GM19240 (cell line): Measurements from ENCODE around the gene ISLR.

Experiments used
- DNase-seq: peaks from one replicate; pipeline ENCODE4 v3.0.0; 2011; ENCODE audit warnings: low spot score; ENCODE audit not compliant: insufficient read length

The ISLR gene

GRCh38 chr15:74192751-74193150, 19.2 kb downstream of the ISLR start:
- no peak for DNase-seq

- no peak for DNase-seq
These were observed 19.8 kb downstream of the ISLR start for GRCh38 chr15:74193299-74193718.

- DNase-seq = no peak
These were observed 20.4 kb downstream of the ISLR start for GRCh38 chr15:74193905-74194304.

- no peak for DNase-seq
These were observed 21.4 kb downstream of the ISLR start for GRCh38 chr15:74194572-74195559.

GRCh38 chr15:74196175-74196574, 22.7 kb downstream of the ISLR start:
- no peak for DNase-seq

GRCh38 chr15:74197176-74197965, 23.9 kb downstream of the ISLR start:
- DNase-seq = no peak

GRCh38 chr15:74199297-74199652, 25.8 kb downstream of the ISLR start:
- no peak for DNase-seq

GRCh38 chr15:74200412-74200815, 26.9 kb downstream of the ISLR start:
- DNase-seq = no peak

GRCh38 chr15:74200871-74201419, 27.4 kb downstream of the ISLR start:
- DNase-seq = no peak

GRCh38 chr15:74201710-74202420, 28.4 kb downstream of the ISLR start:
- DNase-seq = no peak

GRCh38 chr15:74202452-74203401, 29.2 kb downstream of the ISLR start, which contains the start of gene STRA6:
Gene STRA6, minus strand, starts transcription at chr15:74202787. Its CDS starts 520 bp downstream, at chr15:74202267.
- DNase-seq = no peak

- DNase-seq = no peak
These were observed 30.5 kb downstream of the ISLR start for GRCh38 chr15:74203914-74204431.

- DNase-seq = no peak
These were observed 32.1 kb downstream of the ISLR start for GRCh38 chr15:74205582-74205947.

- DNase-seq = no peak
These were observed 33.3 kb downstream of the ISLR start for GRCh38 chr15:74206801-74207281.

GRCh38 chr15:74207652-74208440, 34.3 kb downstream of the ISLR start:
- no peak for DNase-seq

- no peak for DNase-seq
These were observed 35.0 kb downstream of the ISLR start for GRCh38 chr15:74208496-74208895.

GRCh38 chr15:74208901-74209559, 35.5 kb downstream of the ISLR start:
- DNase-seq = no peak

- DNase-seq = no peak
These were observed 36.0 kb downstream of the ISLR start for GRCh38 chr15:74209560-74209958.
